ENCODE measurements around the gene LRRC27.
"Not testable (repeated sequence)": the region's sequence is repeated elsewhere in the genome, so short reads cannot be mapped to it uniquely, and the experiment has no call there.

LRRC27 gene

GRCh38 chr10:132336064-132336746, 4.2 kb downstream of the LRRC27 start:
- no peak overlapping the region for H3K4me3 ChIP-seq (ENCODE audit: low read depth, low read length)

- H3K4me3 ChIP-seq (ENCODE audit: low read depth, low read length) = no peak overlapping the region
These were observed 5.0 kb downstream of the LRRC27 start for GRCh38 chr10:132336919-132337407.

GRCh38 chr10:132337854-132338253, 5.9 kb downstream of the LRRC27 start:
- H3K4me3 ChIP-seq (ENCODE audit: low read depth, low read length) = not testable (repeated sequence)

- no peak overlapping the region for H3K4me3 ChIP-seq (ENCODE audit: low read depth, low read length)
These were observed 6.9 kb downstream of the LRRC27 start for GRCh38 chr10:132338876-132339275.

GRCh38 chr10:132339276-132339675, 7.3 kb downstream of the LRRC27 start:
- no peak overlapping the region for H3K4me3 ChIP-seq (ENCODE audit: low read depth, low read length)

GRCh38 chr10:132341017-132341416, 9.0 kb downstream of the LRRC27 start:
- no peak overlapping the region for H3K4me3 ChIP-seq (ENCODE audit: low read depth, low read length)

GRCh38 chr10:132341781-132342180, 9.8 kb downstream of the LRRC27 start:
- H3K4me3 ChIP-seq (ENCODE audit: low read depth, low read length) = no peak overlapping the region

- H3K4me3 ChIP-seq (ENCODE audit: low read depth, low read length) = no peak overlapping the region
These were observed 10.6 kb downstream of the LRRC27 start for GRCh38 chr10:132342553-132342952.

- no peak overlapping the region for H3K4me3 ChIP-seq (ENCODE audit: low read depth, low read length)
These were observed 12.4 kb downstream of the LRRC27 start for GRCh38 chr10:132344386-132344785.

GRCh38 chr10:132345345-132345744, 13.4 kb downstream of the LRRC27 start:
- no peak overlapping the region for H3K4me3 ChIP-seq (ENCODE audit: low read depth, low read length)

- no peak overlapping the region for H3K4me3 ChIP-seq (ENCODE audit: low read depth, low read length)
These were observed 14.8 kb downstream of the LRRC27 start for GRCh38 chr10:132346806-132347205.

- H3K4me3 ChIP-seq (ENCODE audit: low read depth, low read length) = no peak overlapping the region
These were observed 15.4 kb downstream of the LRRC27 start for GRCh38 chr10:132347211-132347930.

GRCh38 chr10:132347931-132348267, 15.9 kb downstream of the LRRC27 start:
- H3K4me3 ChIP-seq (ENCODE audit: low read depth, low read length) = no peak overlapping the region

- no peak overlapping the region for H3K4me3 ChIP-seq (ENCODE audit: low read depth, low read length)
These were observed 17.8 kb downstream of the LRRC27 start for GRCh38 chr10:132349766-132350165.

- no peak overlapping the region for H3K4me3 ChIP-seq (ENCODE audit: low read depth, low read length)
These were observed 18.4 kb downstream of the LRRC27 start for GRCh38 chr10:132350391-132350790.

GRCh38 chr10:132350946-132351345, 19.0 kb downstream of the LRRC27 start:
- no peak overlapping the region for H3K4me3 ChIP-seq (ENCODE audit: low read depth, low read length)

- no peak overlapping the region for H3K4me3 ChIP-seq (ENCODE audit: low read depth, low read length)
These were observed 19.6 kb downstream of the LRRC27 start for GRCh38 chr10:132351611-132352010.

GRCh38 chr10:132352462-132353308, 20.7 kb downstream of the LRRC27 start:
- not testable (repeated sequence) for H3K4me3 ChIP-seq (ENCODE audit: low read depth, low read length)

- H3K4me3 ChIP-seq (ENCODE audit: low read depth, low read length) = no peak overlapping the region
These were observed 21.7 kb downstream of the LRRC27 start for GRCh38 chr10:132353456-132354355.

GRCh38 chr10:132354356-132355094, 22.5 kb downstream of the LRRC27 start:
- no peak overlapping the region for H3K4me3 ChIP-seq (ENCODE audit: low read depth, low read length)

All from iPS-11a (cell line).